ENCODE data around the gene POLR1G. TPM values are rescaled to one million over a fixed set of nuclear protein-coding genes. Genes with fewer than 3 reads are reported as not detected.

Gene POLR1G
- total and polyA plus RNA-seq, 8 donors, result 0.55 to 7.2 (median 2.8) TPM; not detected in 2

GRCh38 chr19:45457776-45458175, 51.3 kb downstream of the POLR1G start:
- no peak for DNase-seq
- peaks cover 21 to 29% (median 24%) of the 10 kb centered on the region in 4 donors for H3K4me1 ChIP-seq
- H3K9me3 ChIP-seq, result no peaks in the 10 kb centered on the region
- TF ChIP-seq CTCF (IDR thresholded peaks at IDR 0.05) (no peak), POLR2A (IDR thresholded peaks at IDR 0.05) (no peak), POLR2AphosphoS5 (IDR thresholded peaks at IDR 0.05) (no peak), EP300 (IDR thresholded peaks at IDR 0.05) (no peak)
- H3K27ac ChIP-seq, result no peak overlapping the region
- no peaks in the 10 kb centered on the region for H3K27me3 ChIP-seq
- H3K36me3 ChIP-seq, result no peaks in the 10 kb centered on the region
- no peak overlapping the region for H3K4me3 ChIP-seq
- intact Hi-C loops (cut with DNase I; ENCODE audit: low total_unique reads), result no loop called here

Small RNA genes within 50 kb of the gene (small RNA-seq; reads per million reads assigned to genes)
- gene MIR6088, result 0 reads per million in 4 donors

Other genes with a start within 250 kb of the POLR1G start
- gene NKPD1, start 245.7 kb upstream of the POLR1G start, total RNA-seq, result not detected
- under 1 TPM in 1 of 3 donors, not detected in 2; 0.20 TPM for gene NKPD1, start 245.7 kb upstream of the POLR1G start, polyA plus RNA-seq
- 10 to 100 TPM in 3 of 5 donors, 1 to 10 TPM in 1, not detected in 1; 8.7 to 40.7 (median 27.8) TPM for gene TRAPPC6A, start 228.4 kb upstream of the POLR1G start, total RNA-seq
- gene TRAPPC6A, start 228.4 kb upstream of the POLR1G start, polyA plus RNA-seq, result 10 to 100 TPM; 53.5 to 59.4 (median 58.1) TPM
- gene BLOC1S3, start 227.9 kb upstream of the POLR1G start, total RNA-seq, result 10 to 100 TPM in 2 of 5 donors, 1 to 10 TPM in 3; 3.1 to 71.0 (median 8.3) TPM
- gene BLOC1S3, start 227.9 kb upstream of the POLR1G start, polyA plus RNA-seq, result 1 to 10 TPM; 3.5 to 7.5 (median 4.3) TPM
- 10 to 100 TPM in 1 of 5 donors, 1 to 10 TPM in 1, under 1 TPM in 2, not detected in 1; 0.72 to 20.6 (median 1.0) TPM for gene EXOC3L2, start 161.2 kb upstream of the POLR1G start, total RNA-seq
- gene EXOC3L2, start 161.2 kb upstream of the POLR1G start, polyA plus RNA-seq, result 1 to 10 TPM; 1.1 to 2.9 (median 1.9) TPM
- 100 to 1,000 TPM in 1 of 5 donors, 10 to 100 TPM in 3, 1 to 10 TPM in 1; 8.8 to 120 (median 21.8) TPM for gene MARK4, start 155.4 kb upstream of the POLR1G start, total RNA-seq
- 10 to 100 TPM; 12.6 to 16.2 (median 14.6) TPM for gene MARK4, start 155.4 kb upstream of the POLR1G start, polyA plus RNA-seq
- gene CKM, start 83.8 kb upstream of the POLR1G start, total RNA-seq, result 10 to 100 TPM in 1 of 5 donors, 1 to 10 TPM in 2, not detected in 2; 4.1 to 10.8 (median 6.2) TPM
- gene CKM, start 83.8 kb upstream of the POLR1G start, polyA plus RNA-seq, result 10 to 100 TPM; 10.9 to 58.5 (median 11.3) TPM
- gene KLC3, start 65.9 kb upstream of the POLR1G start, total RNA-seq, result under 1 TPM in 1 of 5 donors, not detected in 4; 0.92 TPM
- 1 to 10 TPM in 2 of 3 donors, under 1 TPM in 1; 0.61 to 7.0 (median 1.1) TPM for gene KLC3, start 65.9 kb upstream of the POLR1G start, polyA plus RNA-seq
- 10 to 100 TPM in 3 of 5 donors, 1 to 10 TPM in 2; 5.3 to 77.3 (median 12.0) TPM for gene ERCC2, start 36.1 kb upstream of the POLR1G start, total RNA-seq
- gene ERCC2, start 36.1 kb upstream of the POLR1G start, polyA plus RNA-seq, result 10 to 100 TPM in 1 of 3 donors, 1 to 10 TPM in 2; 6.2 to 10.5 (median 6.9) TPM
- gene PPP1R13L, start 1.6 kb upstream of the POLR1G start, total RNA-seq, result 10 to 100 TPM in 3 of 5 donors, 1 to 10 TPM in 2; 2.4 to 44.9 (median 28.0) TPM
- gene PPP1R13L, start 1.6 kb upstream of the POLR1G start, polyA plus RNA-seq, result 100 to 1,000 TPM in 1 of 3 donors, 10 to 100 TPM in 1, 1 to 10 TPM in 1; 9.2 to 120 (median 11.8) TPM
- gene ERCC1, start 17.3 kb downstream of the POLR1G start, total RNA-seq, result 10 to 100 TPM in 4 of 5 donors, 1 to 10 TPM in 1; 7.8 to 79.3 (median 36.9) TPM
- gene ERCC1, start 17.3 kb downstream of the POLR1G start, polyA plus RNA-seq, result 10 to 100 TPM; 53.9 to 66.9 (median 54.6) TPM
- gene FOSB, start 61.4 kb downstream of the POLR1G start, total RNA-seq, result 10 to 100 TPM in 2 of 5 donors, 1 to 10 TPM in 3; 1.2 to 76.8 (median 5.5) TPM
- 10 to 100 TPM in 2 of 3 donors, 1 to 10 TPM in 1; 6.9 to 20.9 (median 11.1) TPM for gene FOSB, start 61.4 kb downstream of the POLR1G start, polyA plus RNA-seq
- 10 to 100 TPM in 2 of 5 donors, 1 to 10 TPM in 2, not detected in 1; 2.0 to 37.3 (median 10.6) TPM for gene RTN2, start 90.4 kb downstream of the POLR1G start, total RNA-seq
- gene RTN2, start 90.4 kb downstream of the POLR1G start, polyA plus RNA-seq, result 1 to 10 TPM; 4.7 to 9.3 (median 7.9) TPM
- 1 to 10 TPM in 1 of 5 donors, under 1 TPM in 1, not detected in 3; 0.92 to 1.6 TPM for gene PPM1N, start 91.8 kb downstream of the POLR1G start, total RNA-seq
- gene PPM1N, start 91.8 kb downstream of the POLR1G start, polyA plus RNA-seq, result 1 to 10 TPM; 1.9 to 5.2 (median 4.9) TPM
- 100 to 1,000 TPM in 3 of 5 donors, 10 to 100 TPM in 2; 48.4 to 280 (median 119) TPM for gene VASP, start 100.8 kb downstream of the POLR1G start, total RNA-seq
- 100 to 1,000 TPM in 1 of 3 donors, 10 to 100 TPM in 2; 62.8 to 149 (median 76.0) TPM for gene VASP, start 100.8 kb downstream of the POLR1G start, polyA plus RNA-seq
- 10 to 100 TPM in 1 of 5 donors, 1 to 10 TPM in 3, under 1 TPM in 1; under 0.01 to 27.5 (median 3.7) TPM for gene OPA3, start 178.2 kb downstream of the POLR1G start, total RNA-seq
- gene OPA3, start 178.2 kb downstream of the POLR1G start, polyA plus RNA-seq, result 1 to 10 TPM; 2.9 to 5.5 (median 4.9) TPM
- 1 to 10 TPM; 1.3 to 5.8 (median 2.0) TPM for gene GPR4, start 195.6 kb downstream of the POLR1G start, total RNA-seq
- gene GPR4, start 195.6 kb downstream of the POLR1G start, polyA plus RNA-seq, result 1 to 10 TPM in 2 of 3 donors, under 1 TPM in 1; 0.60 to 3.2 (median 2.9) TPM
- gene EML2, start 232.8 kb downstream of the POLR1G start, total RNA-seq, result 100 to 1,000 TPM in 2 of 5 donors, 10 to 100 TPM in 3; 17.8 to 387 (median 33.8) TPM
- gene EML2, start 232.8 kb downstream of the POLR1G start, polyA plus RNA-seq, result 10 to 100 TPM; 28.6 to 53.0 (median 31.8) TPM

All from stomach (tissue), 9 donors.